ENCODE data around the gene TNN.

DNA sequence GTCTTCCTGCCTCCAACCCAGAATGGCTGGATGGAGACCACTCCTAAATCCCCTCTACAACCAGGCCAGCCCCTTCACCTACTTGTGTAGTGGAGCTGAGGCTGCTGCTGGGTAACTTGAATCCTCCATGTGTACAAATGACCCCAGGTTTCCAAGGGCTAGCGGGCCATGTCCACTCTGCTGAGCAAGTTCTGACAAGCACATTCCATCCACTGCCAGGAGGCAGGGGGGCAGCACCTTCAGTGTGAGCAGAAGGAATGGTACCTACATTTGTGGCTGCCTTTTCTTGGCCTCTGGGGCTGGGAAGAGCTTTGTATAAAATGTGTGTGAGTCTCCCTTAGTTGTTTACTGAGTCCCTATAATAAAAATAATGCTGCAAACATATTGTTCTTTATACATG, 110.4 kb downstream of the TNN start:
- TF ChIP-seq, protein P1, sequence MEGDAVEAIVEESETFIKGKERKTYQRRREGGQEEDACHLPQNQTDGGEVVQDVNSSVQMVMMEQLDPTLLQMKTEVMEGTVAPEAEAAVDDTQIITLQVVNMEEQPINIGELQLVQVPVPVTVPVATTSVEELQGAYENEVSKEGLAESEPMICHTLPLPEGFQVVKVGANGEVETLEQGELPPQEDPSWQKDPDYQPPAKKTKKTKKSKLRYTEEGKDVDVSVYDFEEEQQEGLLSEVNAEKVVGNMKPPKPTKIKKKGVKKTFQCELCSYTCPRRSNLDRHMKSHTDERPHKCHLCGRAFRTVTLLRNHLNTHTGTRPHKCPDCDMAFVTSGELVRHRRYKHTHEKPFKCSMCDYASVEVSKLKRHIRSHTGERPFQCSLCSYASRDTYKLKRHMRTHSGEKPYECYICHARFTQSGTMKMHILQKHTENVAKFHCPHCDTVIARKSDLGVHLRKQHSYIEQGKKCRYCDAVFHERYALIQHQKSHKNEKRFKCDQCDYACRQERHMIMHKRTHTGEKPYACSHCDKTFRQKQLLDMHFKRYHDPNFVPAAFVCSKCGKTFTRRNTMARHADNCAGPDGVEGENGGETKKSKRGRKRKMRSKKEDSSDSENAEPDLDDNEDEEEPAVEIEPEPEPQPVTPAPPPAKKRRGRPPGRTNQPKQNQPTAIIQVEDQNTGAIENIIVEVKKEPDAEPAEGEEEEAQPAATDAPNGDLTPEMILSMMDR (IDR thresholded peaks at IDR 0.05), result no peak
- TF ChIP-seq POLR2A (IDR thresholded peaks at IDR 0.05), result no peak
